HG03045 (cell line): Measurements from ENCODE around the gene CIAO2B.
"Not testable (repeated sequence)": the region's sequence is repeated elsewhere in the genome, so short reads cannot be mapped to it uniquely, and the experiment has no call there.

Experiments
- ATAC-seq: cut with Tn5 transposase; IDR thresholded peaks from one replicate; pipeline ENCODE4 v1.9.1; 2021; ENCODE audit warnings: mild to moderate bottlenecking, moderate library complexity; ENCODE audit not compliant: unreplicated experiment

Gene CIAO2B

DNA sequence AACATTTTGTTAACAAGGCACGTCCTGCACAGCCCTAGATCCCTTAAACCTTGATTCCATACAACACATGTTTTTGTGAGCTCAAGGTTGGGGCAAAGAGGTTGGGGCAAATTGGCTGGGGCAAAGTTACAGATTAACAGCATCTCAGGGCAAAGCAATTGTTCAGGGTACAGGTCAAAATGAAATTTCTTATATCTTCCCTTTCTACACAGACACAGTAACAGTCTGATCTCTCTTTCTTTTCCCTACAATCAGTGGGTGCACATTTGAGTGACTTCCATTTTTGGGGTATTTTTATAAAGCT lies 21.9 kb upstream of the CIAO2B start:
- ATAC-seq: not testable (repeated sequence)

- not testable (repeated sequence) for ATAC-seq
Measured at GRCh38 chr16:66955363-66956153, 21.4 kb upstream of the CIAO2B start.

DNA sequence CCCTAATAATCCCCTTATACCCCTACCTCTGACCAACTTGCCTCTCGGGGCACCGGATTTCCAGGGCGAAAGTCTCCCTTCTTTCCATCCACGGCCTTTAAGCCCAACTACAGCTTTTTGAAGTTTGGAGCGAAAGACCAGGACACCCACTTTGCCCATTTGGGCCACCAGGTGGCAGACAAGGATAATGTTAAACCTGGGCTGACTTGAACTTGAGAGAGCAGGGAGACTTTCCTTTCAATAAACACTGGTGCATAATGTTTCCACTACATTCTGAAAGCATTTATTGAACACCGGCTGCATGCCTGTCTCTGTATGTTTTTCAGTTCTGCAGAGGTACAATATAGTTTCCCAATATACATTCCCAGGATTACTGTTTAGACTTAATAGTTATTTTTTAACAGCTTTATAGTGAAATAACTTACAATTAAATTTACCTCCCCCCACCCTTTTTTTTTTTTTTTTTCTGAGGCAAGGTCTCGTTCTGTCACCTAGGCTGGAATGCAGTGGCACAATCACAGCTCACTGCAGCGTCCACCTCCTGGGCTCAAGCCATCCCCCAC lies 20.0 kb upstream of the CIAO2B start:
- no peak for ATAC-seq

DNA sequence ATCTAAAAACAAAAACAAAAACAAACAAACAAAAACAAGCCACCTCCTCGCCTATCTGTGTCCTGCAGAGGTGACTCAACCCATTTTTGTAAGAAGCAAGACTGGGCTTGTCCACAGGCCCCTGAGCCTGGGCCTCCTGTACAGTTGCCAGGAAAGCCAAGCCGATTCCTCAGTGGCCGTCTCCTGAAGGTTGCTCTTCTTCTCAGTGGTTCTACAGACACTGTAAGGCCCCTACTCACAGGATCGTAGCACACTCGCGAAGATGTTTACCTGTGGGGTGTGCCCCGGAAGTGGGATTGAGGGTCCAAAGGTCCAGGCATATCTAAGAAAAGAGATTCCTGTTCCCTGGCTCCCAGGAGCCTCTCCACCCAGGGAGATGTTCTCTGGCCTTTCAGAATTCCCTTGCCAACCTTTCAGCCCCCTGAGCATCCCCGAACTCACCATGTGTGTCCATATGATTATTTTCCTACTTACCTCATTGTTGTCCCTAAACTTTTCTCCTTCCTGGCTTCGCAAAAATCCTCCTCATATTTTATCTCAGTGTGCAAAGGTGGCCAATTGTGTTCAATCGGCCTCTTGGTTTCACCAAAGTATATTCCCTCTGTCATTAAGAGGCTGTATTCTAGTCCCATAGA lies 19.4 kb upstream of the CIAO2B start:
- no peak for ATAC-seq

- ATAC-seq: no peak
Measured at GRCh38 chr16:66952430-66953110, 18.4 kb upstream of the CIAO2B start.

DNA sequence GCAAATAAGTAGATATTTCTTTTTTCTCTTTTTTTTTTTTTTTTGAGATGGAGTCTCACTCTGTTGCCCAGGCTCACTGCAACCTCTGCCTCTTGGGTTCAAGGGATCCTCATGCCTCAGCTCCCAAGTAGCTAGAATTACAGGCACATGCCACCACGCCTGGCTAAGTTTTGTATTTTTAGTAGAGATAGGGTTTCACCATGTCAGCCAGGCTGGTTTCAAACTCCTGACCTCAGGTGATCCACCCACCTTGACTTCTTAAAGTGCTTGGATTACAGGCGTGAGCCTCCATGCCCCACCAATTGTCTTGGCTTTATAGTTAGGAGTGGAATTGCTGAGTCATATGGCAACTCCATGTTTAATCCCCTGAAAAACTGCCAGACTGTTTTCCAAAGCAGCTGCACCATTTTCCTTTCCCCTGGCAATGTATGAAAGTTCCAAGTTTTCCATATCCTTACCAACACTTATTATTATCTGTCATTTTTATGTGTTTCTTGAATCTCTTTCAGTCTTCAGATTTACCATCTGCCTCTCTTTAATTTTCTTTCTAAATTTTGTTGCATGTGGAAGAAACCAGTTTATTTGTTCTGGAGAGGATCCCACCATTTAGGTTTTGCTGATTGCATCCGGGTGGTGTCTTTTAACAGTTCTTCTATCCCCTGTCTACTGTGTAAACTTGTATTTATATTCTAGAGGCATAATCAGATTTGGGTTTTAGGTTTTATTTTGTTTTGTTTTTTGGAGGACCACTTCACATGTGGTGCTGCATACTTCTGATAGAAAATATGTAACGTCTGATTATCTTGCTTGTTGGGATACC lies 17.0 kb upstream of the CIAO2B start:
- no peak for ATAC-seq

DNA sequence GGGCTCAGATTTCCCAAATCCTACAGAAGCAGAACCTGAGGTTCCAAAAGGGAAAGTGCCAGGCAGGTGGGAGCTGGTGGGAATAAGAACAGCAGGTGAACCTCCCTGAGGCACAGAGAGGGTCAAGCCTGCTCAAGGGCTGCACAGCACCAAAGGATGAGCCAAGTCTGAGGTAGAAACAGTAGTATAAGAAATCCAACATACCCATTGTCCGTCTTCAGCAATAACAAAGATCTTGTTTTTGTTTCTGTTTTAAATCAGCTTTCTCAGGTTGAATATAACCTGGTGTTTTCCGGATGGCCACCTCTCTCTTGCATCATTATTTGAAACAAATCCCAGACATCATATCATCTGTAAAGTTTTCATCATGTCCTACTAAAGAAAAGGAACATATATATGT lies 16.2 kb upstream of the CIAO2B start:
- no peak for ATAC-seq

- ATAC-seq: no peak
Measured at GRCh38 chr16:66949472-66949871, 15.3 kb upstream of the CIAO2B start.

DNA sequence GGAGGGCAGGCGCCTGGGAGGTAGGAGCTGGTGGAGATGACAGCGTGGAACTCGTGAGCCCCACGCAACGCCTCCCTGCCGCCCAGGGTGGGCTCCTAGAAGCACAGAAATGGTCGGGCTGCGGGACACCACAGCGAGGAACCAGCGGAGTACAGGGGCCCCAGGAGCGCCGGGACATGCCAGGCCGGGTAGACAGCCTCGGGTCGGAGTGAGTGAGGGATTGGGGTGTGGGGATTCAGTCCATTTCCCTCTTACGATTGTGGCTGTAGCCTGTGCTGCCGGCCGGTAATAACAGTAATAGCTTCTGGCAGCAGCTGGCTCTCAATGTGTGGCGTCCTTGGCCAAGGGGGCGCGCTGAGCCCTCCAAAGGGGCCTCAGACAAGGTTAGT lies 14.6 kb upstream of the CIAO2B start:
- no peak for ATAC-seq

DNA sequence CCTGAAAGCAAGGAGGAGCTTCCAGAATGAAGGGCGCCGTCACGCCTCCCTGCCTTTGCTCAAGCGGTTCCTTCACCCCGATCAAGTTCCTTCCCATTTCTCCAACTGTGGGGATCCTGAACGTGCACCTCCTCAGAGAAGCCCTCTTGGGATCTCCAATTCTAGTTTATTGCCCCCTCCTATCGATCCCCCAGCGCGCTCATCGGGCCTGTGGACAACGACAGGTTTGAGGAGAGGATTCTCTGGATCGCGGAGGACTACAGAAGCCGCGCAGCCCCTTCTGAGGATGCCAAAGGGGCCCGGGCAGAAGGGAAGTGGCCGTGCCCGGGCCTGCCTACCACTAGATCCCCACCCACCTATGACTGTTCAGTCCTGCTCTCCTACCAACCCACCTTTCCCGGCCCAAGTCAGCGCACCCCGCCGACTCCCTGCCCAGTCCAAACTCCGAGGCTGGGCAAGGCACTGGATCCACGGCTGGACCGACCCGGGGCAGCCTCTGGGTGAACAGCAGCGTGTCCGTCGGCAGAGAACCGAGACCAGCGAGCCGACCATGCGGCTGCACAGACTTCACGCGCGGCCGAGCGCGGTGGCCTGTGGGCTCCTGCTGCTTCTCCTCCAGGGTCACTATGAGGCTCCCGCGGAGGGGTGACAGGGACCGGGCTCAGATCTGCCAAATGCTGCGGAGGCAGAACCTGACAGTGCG lies 14.1 kb upstream of the CIAO2B start:
- ATAC-seq: no peak

GRCh38 chr16:66947302-66948065 lies 13.3 kb upstream of the CIAO2B start:
- ATAC-seq: peak; percentile 55

GRCh38 chr16:66946974-66947301 lies 12.7 kb upstream of the CIAO2B start:
- no peak for ATAC-seq

DNA sequence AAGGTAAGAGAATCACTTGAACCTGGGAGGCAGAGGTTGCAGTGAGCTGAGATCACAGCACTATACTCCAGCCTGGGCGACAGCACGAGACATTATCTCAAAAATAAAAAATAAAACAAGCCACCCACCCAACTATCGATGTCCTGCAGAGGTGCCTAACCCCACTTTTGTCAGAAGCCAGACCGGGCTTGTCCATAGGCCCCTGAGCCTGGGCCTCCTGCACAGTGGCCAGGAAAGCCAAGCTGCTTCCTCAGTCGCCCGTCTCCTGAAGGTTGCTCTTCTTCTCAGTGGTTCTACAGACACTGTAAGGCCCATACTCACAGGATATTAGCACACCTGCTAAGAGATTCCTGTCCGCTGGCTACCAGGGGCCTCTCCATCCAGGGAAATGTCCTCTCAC lies 12.3 kb upstream of the CIAO2B start:
- no peak for ATAC-seq

DNA sequence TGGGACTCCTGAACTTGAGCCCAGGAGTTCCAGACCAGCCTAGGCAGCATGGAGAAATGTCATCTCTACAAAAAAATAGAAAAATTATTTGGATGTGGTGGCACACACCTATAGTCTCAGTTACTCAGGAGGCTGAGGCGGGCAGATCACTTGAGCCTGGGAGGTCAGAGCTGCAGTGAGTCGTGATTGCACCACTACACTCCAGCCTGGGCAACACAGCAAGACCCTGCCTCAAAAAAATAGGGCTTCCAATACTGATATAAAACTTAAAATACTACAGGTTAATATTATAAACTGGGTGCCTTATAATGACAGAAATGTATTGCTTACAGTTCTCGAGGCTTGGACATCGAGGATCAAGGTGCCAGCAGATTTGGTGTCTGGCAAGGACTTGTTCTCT lies 11.7 kb upstream of the CIAO2B start:
- ATAC-seq: no peak

GRCh38 chr16:66944971-66945370 lies 10.8 kb upstream of the CIAO2B start:
- ATAC-seq: not testable (repeated sequence)

DNA sequence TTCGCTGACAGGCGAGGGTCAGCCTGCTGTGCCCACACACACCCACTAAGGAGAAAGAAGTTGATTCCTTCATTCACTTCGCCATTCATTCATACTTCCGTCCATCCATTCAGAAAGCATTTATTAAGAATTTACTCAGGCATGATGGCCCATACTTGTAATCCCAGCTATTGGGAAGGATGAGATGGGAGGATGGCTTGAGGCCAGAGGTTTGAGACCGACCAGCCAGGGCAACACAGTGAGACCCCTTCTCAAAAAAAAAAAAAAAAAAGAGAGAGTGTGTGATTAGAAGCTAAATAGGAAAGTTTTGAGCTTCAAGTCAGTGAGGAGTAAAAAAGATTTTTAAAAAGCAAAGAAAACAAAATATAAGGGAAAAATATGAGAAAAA lies 9.8 kb upstream of the CIAO2B start:
- no peak for ATAC-seq

DNA sequence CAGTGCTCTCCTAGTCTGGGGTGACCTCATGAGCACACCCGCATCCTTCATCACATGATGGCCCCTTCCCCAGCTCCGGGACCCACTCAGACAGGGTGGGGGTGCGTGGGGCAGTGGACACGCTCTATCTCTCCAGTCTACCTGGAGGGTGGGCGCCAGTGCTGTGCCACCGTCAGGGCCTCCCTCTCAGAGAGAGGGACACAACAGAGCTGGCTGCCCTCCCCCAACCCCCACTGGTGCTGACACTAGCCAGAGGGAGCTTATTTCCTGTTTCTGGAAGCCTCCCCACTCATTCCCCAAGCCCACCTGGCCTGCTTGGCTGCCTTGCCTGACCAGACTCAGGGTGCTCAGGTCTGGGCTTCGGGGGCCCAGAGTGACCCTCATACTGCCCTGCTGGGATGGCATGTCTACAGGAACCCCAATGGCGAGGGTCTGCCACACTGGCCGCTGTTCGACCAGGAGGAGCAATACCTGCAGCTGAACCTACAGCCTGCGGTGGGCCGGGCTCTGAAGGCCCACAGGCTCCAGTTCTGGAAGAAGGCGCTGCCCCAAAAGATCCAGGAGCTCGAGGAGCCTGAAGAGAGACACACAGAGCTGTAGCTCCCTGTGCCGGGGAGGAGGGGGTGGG lies 9.3 kb upstream of the CIAO2B start:
- no peak for ATAC-seq

DNA sequence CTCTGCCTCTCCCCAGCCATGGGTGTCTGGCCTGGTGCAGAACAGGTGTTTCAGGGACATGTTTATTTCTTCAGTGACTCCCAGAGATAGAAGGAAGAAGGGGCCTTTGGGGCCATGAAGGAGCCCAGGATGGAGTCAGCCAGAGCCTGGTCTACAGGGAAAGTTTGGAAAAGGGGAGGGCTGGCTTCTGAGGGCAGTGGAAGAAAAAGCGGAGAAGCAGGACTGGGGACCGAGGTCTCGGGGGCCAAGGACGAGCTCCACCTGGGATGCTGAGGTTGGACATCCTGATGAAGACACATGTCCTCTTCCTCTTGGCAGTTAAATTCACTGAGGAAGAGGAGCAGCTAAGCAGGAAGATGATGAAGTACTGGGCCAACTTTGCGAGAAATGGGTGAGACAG lies 8.8 kb upstream of the CIAO2B start:
- ATAC-seq: no peak

DNA sequence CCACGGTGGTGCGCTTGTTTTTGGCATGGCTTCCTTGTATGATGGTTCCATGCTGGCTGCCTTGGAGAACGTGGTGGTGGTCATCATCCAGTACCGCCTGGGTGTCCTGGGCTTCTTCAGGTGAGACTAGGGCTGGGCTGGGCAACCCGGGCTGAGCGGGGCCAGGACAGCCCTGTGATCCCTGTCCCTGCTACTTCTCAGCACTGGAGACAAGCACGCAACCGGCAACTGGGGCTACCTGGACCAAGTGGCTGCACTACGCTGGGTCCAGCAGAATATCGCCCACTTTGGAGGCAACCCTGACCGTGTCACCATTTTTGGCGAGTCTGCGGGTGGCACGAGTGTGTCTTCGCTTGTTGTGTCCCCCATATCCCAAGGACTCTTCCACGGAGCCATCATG lies 6.0 kb upstream of the CIAO2B start:
- no peak for ATAC-seq
